GM23248 (cell line): Measurements from ENCODE around the gene ODAPH. TPM values are rescaled to one million over a fixed set of nuclear protein-coding genes. Genes with fewer than 3 reads are reported as not detected.

ENCODE experiments used
- DNase-seq: peaks from one replicate; pipeline ENCODE4 v3.0.0-alpha.2; 2015
- H2AFZ ChIP-seq: fragments of 200-600 bp; sonication (generic); 2 replicates; pipeline ENCODE4 v1.6.1; 2016; ENCODE audit warnings: antibody characterized with exemption
- H3F3A ChIP-seq: fragments of 200-600 bp; sonication (generic); 2 replicates; pipeline ENCODE4 v1.6.1; 2016; ENCODE audit warnings: mild to moderate bottlenecking, antibody characterized with exemption, mixed run types; ENCODE audit not compliant: insufficient read depth
- H3K27ac ChIP-seq: fragments of 200-600 bp; sonication (generic); 2 replicates; pipeline ENCODE4 v1.5.1; 2016; ENCODE audit warnings: mild to moderate bottlenecking
- H3K27me3 ChIP-seq: fragments of 200-600 bp; sonication (generic); replicated peaks from 2 replicates; pipeline ENCODE4 v1.6.1; 2016; ENCODE audit warnings: mild to moderate bottlenecking; ENCODE audit not compliant: insufficient read depth
- H3K36me3 ChIP-seq: fragments of 200-600 bp; sonication (generic); 2 replicates; pipeline ENCODE4 v1.6.1; 2016; ENCODE audit warnings: low read depth, mild to moderate bottlenecking
- H3K4me1 ChIP-seq: fragments of 200-600 bp; sonication (generic); 2 replicates; pipeline ENCODE4 v1.6.1; 2016; ENCODE audit warnings: mild to moderate bottlenecking; ENCODE audit not compliant: insufficient read depth
- H3K4me2 ChIP-seq: fragments of 200-600 bp; sonication (generic); one replicate; pipeline ENCODE4 v1.6.1; 2016; ENCODE audit warnings: mild to moderate bottlenecking; ENCODE audit not compliant: unreplicated experiment
- H3K4me3 ChIP-seq: fragments of 200-600 bp; sonication (generic); 2 replicates; pipeline ENCODE4 v1.5.1; 2016; ENCODE audit warnings: mild to moderate bottlenecking
- H3K79me2 ChIP-seq: fragments of 200-600 bp; sonication (generic); 2 replicates; pipeline ENCODE4 v1.6.1; 2016; ENCODE audit warnings: mild to moderate bottlenecking; ENCODE audit not compliant: insufficient read depth
- H3K9ac ChIP-seq: fragments of 200-600 bp; sonication (generic); 2 replicates; pipeline ENCODE4 v1.6.1; 2016; ENCODE audit warnings: mild to moderate bottlenecking
- H3K9me2 ChIP-seq: fragments of 200-600 bp; sonication (generic); 2 replicates; pipeline ENCODE4 v1.6.1; 2016; ENCODE audit warnings: mixed run types, mild to moderate bottlenecking, moderate library complexity; ENCODE audit not compliant: insufficient read depth
- H3K9me3 ChIP-seq: fragments of 200-600 bp; sonication (generic); one replicate; pipeline ENCODE4 v1.6.1; 2017; ENCODE audit warnings: low read depth
- H4K20me1 ChIP-seq: fragments of 200-600 bp; sonication (generic); 2 replicates; pipeline ENCODE4 v1.6.0; 2016; ENCODE audit not compliant: insufficient read depth
- EZH2 ChIP-seq: fragments of 200-600 bp; sonication (generic); IDR thresholded peaks from 2 replicates; pipeline ENCODE4 v1.6.1; 2018; ENCODE audit warnings: antibody characterized with exemption, mild to moderate bottlenecking; ENCODE audit not compliant: insufficient read depth, poor library complexity, severe bottlenecking
- EZH2phosphoT487 ChIP-seq: fragments of 200-600 bp; sonication (generic); IDR thresholded peaks from 2 replicates; pipeline ENCODE4 v1.6.1; 2018; ENCODE audit warnings: antibody characterized with exemption, moderate library complexity, mild to moderate bottlenecking, low read depth; ENCODE audit not compliant: insufficient read depth
- WGBS, 2 experiments: methylation state at CpG; one replicate each; pipeline ENCODE4 v1.1.6; 2015 to 2017; ENCODE audit warnings: low lambda C conversion rate in 2 of 2, low coverage in 1 of 2; ENCODE audit errors: missing lambda C conversion rate in 2 of 2; 5-methylcytosine and 5-hydroxymethylcytosine counted together
- in situ Hi-C: fragments of 300-500 bp; cut with MboI; formaldehyde crosslinking; loops from 2 replicates; pipeline ENCODE4 v1.15.0; 2020
- polyA plus RNA-seq: library from polyadenylated mRNA; unstranded; fragments of >200 nt; fragmentation: Nextera tagmentation; extraction: Ambion mirVana; gene quantifications from 2 replicates; pipeline ENCODE4 v1.2.1, GENCODE V29; 2016
- total RNA-seq: library from RNA; depleted of rRNA; stranded (reverse); fragments of >200 nt; shearing (Covaris generic); gene quantifications from 2 replicates; pipeline ENCODE4 v1.2.3, GENCODE V29; 2014

Gene ODAPH
- total and polyA plus RNA-seq, 2 experiments from 2014 or later: not detected

GRCh38 chr4:75561789-75562188 lies 5.9 kb downstream of the ODAPH start:
- Histone ChIP-seq H3K4me2 (no peak overlapping the region), H3K27ac (no peak overlapping the region), H3K4me1 (no peaks in the 10 kb centered on the region), H3K4me3 (no peak overlapping the region), H3K79me2 (no peaks in the 10 kb centered on the region), H2AFZ (no peak overlapping the region), H4K20me1 (no peaks in the 10 kb centered on the region), H3K27me3 (0 out of 2 replicates have a peak, but pooled peaks cover 8% of the 10 kb centered on the region), H3K9me3 (no peaks in the 10 kb centered on the region), H3K9ac (no peak overlapping the region), H3F3A (no peaks in the 10 kb centered on the region), H3K36me3 (no peaks in the 10 kb centered on the region), H3K9me2 (no peaks in the 10 kb centered on the region)
- no peak for DNase-seq
- 66 to 70% methylated on average over 8 of the region's 8 CpGs for WGBS, 2 experiments
- in situ Hi-C loops: no loop called here
- TF ChIP-seq EZH2phosphoT487 (no peak), EZH2 (no peak)

GRCh38 chr4:75564023-75564422 lies 8.2 kb downstream of the ODAPH start:
- Histone ChIP-seq H3K9me3 (no peaks in the 10 kb centered on the region), H3K9ac (no peak overlapping the region), H3F3A (no peaks in the 10 kb centered on the region), H3K4me3 (no peak overlapping the region), H3K9me2 (no peaks in the 10 kb centered on the region), H3K27ac (no peak overlapping the region), H3K27me3 (0 out of 2 replicates have a peak, but pooled peaks cover 8% of the 10 kb centered on the region), H2AFZ (no peak overlapping the region), H3K4me2 (no peak overlapping the region), H3K4me1 (no peaks in the 10 kb centered on the region), H3K36me3 (no peaks in the 10 kb centered on the region), H3K79me2 (no peaks in the 10 kb centered on the region), H4K20me1 (no peaks in the 10 kb centered on the region)
- DNase-seq: no peak
- in situ Hi-C loops: no loop called here
- TF ChIP-seq EZH2 (no peak), EZH2phosphoT487 (no peak)
- 73 to 84% methylated on average over 11 of the region's 11 CpGs for WGBS, 2 experiments

GRCh38 chr4:75565481-75565880 lies 9.6 kb downstream of the ODAPH start:
- Histone ChIP-seq H3K36me3 (no peaks in the 10 kb centered on the region), H3F3A (no peaks in the 10 kb centered on the region), H3K27ac (no peak overlapping the region), H3K9ac (no peak overlapping the region), H3K4me2 (no peak overlapping the region), H3K9me3 (no peaks in the 10 kb centered on the region), H3K4me3 (no peak overlapping the region), H3K79me2 (no peaks in the 10 kb centered on the region), H3K4me1 (no peaks in the 10 kb centered on the region), H4K20me1 (no peaks in the 10 kb centered on the region), H3K9me2 (no peaks in the 10 kb centered on the region), H3K27me3 (no peaks in the 10 kb centered on the region), H2AFZ (no peak overlapping the region)
- in situ Hi-C loops: no loop called here
- no peak for DNase-seq
- TF ChIP-seq EZH2 (no peak), EZH2phosphoT487 (no peak)

GRCh38 chr4:75566911-75567310 lies 11.0 kb downstream of the ODAPH start:
- no peak overlapping the region for H3K4me2 ChIP-seq
- H3K79me2 ChIP-seq: no peaks in the 10 kb centered on the region
- no peak overlapping the region for H3K27ac ChIP-seq
- H3K4me1 ChIP-seq: no peaks in the 10 kb centered on the region
- no peaks in the 10 kb centered on the region for H4K20me1 ChIP-seq
- in situ Hi-C loops: no loop called here
- H3K27me3 ChIP-seq: 0 out of 2 replicates have a peak, but pooled peaks cover 2% of the 10 kb centered on the region
- H3K36me3 ChIP-seq: no peaks in the 10 kb centered on the region
- H3K4me3 ChIP-seq: no peak overlapping the region
- H3K9me2 ChIP-seq: no peaks in the 10 kb centered on the region
- H3F3A ChIP-seq: no peaks in the 10 kb centered on the region
- DNase-seq: no peak
- 38 to 41% methylated on average over 1 of the region's 1 CpG for WGBS, 2 experiments
- no peak overlapping the region for H2AFZ ChIP-seq
- TF ChIP-seq EZH2 (no peak), EZH2phosphoT487 (no peak)
- H3K9ac ChIP-seq: no peak overlapping the region
- H3K9me3 ChIP-seq: no peaks in the 10 kb centered on the region

- no peaks in the 10 kb centered on the region for H3K9me3 ChIP-seq
- DNase-seq: no peak
- 62 to 65% methylated on average over 2 of the region's 2 CpGs for WGBS, 2 experiments
- TF ChIP-seq EZH2: no peak
- TF ChIP-seq EZH2phosphoT487: no peak
- H3K4me1 ChIP-seq: no peaks in the 10 kb centered on the region
- H3K27ac ChIP-seq: no peak overlapping the region
- no peak overlapping the region for H3K4me2 ChIP-seq
- H3K9me2 ChIP-seq: no peaks in the 10 kb centered on the region
- no peaks in the 10 kb centered on the region for H3K36me3 ChIP-seq
- no peaks in the 10 kb centered on the region for H4K20me1 ChIP-seq
- H3K9ac ChIP-seq: no peak overlapping the region
- H3K79me2 ChIP-seq: no peaks in the 10 kb centered on the region
- H3K27me3 ChIP-seq: peaks cover 11% of the 10 kb centered on the region; the same call in 1 of the 2 replicates
- H3K4me3 ChIP-seq: no peak overlapping the region
- H2AFZ ChIP-seq: no peak overlapping the region
- in situ Hi-C loops: no loop called here
- no peaks in the 10 kb centered on the region for H3F3A ChIP-seq
Observed at GRCh38 chr4:75567725-75568124, 11.9 kb downstream of the ODAPH start.
